HG02943 (cell line): ENCODE results near the gene TMEM39A.

Source experiments
- ATAC-seq: cut with Tn5 transposase; IDR thresholded peaks from one replicate; pipeline ENCODE4 v1.9.1; 2021; ENCODE audit warnings: mild to moderate bottlenecking, low read depth, moderate library complexity; ENCODE audit not compliant: unreplicated experiment

TMEM39A gene

GRCh38 chr3:119463171-119464169 is at the start of gene TMEM39A:
Gene TMEM39A (minus strand): TSS chr3:119463615. CDS start chr3:119462074, 1,541 bp downstream.
- ATAC-seq = peak; percentile 88

GRCh38 chr3:119510690-119511089 is 47.3 kb upstream of the TMEM39A start:
- ATAC-seq = no peak

- no peak for ATAC-seq
Observed at GRCh38 chr3:119508172-119508845, 44.9 kb upstream of the TMEM39A start.

GRCh38 chr3:119507404-119507803 is 44.0 kb upstream of the TMEM39A start:
- no peak for ATAC-seq

- ATAC-seq = no peak
Observed at GRCh38 chr3:119506631-119507030, 43.2 kb upstream of the TMEM39A start.

GRCh38 chr3:119500901-119501300 is 37.5 kb upstream of the TMEM39A start:
- no peak for ATAC-seq

- no peak for ATAC-seq
Observed at GRCh38 chr3:119500265-119500664, 36.9 kb upstream of the TMEM39A start.

GRCh38 chr3:119498186-119499011 is 35.0 kb upstream of the TMEM39A start, which contains the start of gene TIMMDC1:
Gene TIMMDC1 (plus strand): TSS chr3:119498547. CDS start chr3:119498734, 187 bp downstream.
- peak; percentile 99 for ATAC-seq

- peak; percentile 24 for ATAC-seq
Observed at GRCh38 chr3:119497820-119498185, 34.4 kb upstream of the TMEM39A start.

- ATAC-seq = no peak
Observed at GRCh38 chr3:119494597-119494996, 31.2 kb upstream of the TMEM39A start.

GRCh38 chr3:119492810-119493209 is 29.4 kb upstream of the TMEM39A start:
- no peak for ATAC-seq

GRCh38 chr3:119492128-119492527 is 28.7 kb upstream of the TMEM39A start:
- ATAC-seq = no peak

GRCh38 chr3:119490153-119490552 is 26.7 kb upstream of the TMEM39A start:
- no peak for ATAC-seq

GRCh38 chr3:119485563-119485962 is 22.1 kb upstream of the TMEM39A start:
- no peak for ATAC-seq

- no peak for ATAC-seq
Observed at GRCh38 chr3:119483101-119483500, 19.7 kb upstream of the TMEM39A start.

- ATAC-seq = no peak
Observed at GRCh38 chr3:119481079-119481478, 17.7 kb upstream of the TMEM39A start.

- ATAC-seq = no peak
Observed at GRCh38 chr3:119470866-119471265, 7.5 kb upstream of the TMEM39A start.

- no peak for ATAC-seq
Observed at GRCh38 chr3:119469418-119470189, 6.2 kb upstream of the TMEM39A start.

GRCh38 chr3:119468041-119468440 is 4.6 kb upstream of the TMEM39A start:
- ATAC-seq = no peak

GRCh38 chr3:119457246-119457645 is 6.2 kb downstream of the TMEM39A start:
- ATAC-seq = no peak
